ENCODE measurements around the gene FGF14.

Gene FGF14

DNA sequence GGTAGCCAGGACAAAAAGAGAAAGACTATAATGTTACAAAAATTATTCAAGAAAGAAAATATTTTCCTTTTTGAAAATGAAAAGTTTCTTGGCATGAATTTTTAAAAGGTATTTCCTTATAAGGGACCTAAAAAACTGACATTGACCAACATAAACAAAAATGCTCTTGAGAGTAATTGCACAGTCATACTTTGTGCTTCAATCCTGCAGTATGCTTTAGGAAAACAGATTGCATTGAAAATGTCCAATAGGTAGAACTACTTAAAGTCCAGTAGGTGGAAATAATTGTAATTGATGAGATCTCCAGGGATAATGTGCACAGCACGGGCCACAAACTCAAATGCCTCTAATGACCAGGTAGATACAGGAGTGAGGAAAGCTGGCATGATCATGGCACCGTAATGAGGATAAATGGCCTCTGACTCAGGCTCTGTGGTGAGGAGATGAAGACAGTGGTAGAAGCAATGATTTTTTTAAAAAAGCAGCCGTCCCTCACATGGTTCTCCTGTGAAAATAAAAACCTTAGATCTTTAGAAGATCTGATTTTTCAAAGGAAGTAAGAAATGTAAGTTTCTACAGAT, 671.3 kb downstream of the FGF14 start:
- Histone ChIP-seq H3K27ac (ENCODE audit: low read depth, low read length) (no peak overlapping the region), H3K9me3 (ENCODE audit: control insufficient read depth, insufficient read depth, low read length) (no peaks in the 10 kb centered on the region), H3K4me3 (ENCODE audit: low read depth, low read length) (no peak overlapping the region), H3K27me3 (ENCODE audit: control insufficient read depth, insufficient read depth, low read length) (no peaks in the 10 kb centered on the region), H3K9ac (ENCODE audit: low read depth, low read length) (no peak overlapping the region), H3K4me1 (ENCODE audit: control insufficient read depth, insufficient read depth, low read length) (no peaks in the 10 kb centered on the region; the same call in 1 of the 2 replicates), H3K36me3 (ENCODE audit: control insufficient read depth, insufficient read depth, low read length) (no peaks in the 10 kb centered on the region)

DNA sequence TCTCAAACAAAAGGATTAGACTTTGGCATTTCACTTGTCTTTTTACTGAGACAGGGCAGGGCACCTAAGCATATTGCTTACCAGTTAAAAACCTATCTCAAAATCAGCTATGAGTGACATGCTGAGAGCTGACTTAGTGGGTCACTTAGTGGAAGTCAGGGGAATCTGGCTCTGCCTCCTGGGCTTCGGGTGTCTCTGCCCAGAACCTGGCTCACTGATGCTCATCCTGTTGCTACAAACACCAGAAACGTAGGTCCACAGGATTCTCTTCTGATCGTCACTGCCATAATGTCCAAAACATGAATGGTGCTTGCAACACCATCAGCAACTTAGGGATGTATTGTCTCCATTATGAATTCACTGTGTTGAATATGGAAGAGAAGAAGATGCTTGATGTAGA, 673.2 kb downstream of the FGF14 start:
- Histone ChIP-seq H3K27ac (ENCODE audit: low read depth, low read length) (no peak overlapping the region), H3K9me3 (ENCODE audit: control insufficient read depth, insufficient read depth, low read length) (no peaks in the 10 kb centered on the region), H3K4me1 (ENCODE audit: control insufficient read depth, insufficient read depth, low read length) (no peaks in the 10 kb centered on the region; the same call in 1 of the 2 replicates), H3K4me3 (ENCODE audit: low read depth, low read length) (no peak overlapping the region), H3K27me3 (ENCODE audit: control insufficient read depth, insufficient read depth, low read length) (no peaks in the 10 kb centered on the region), H3K9ac (ENCODE audit: low read depth, low read length) (no peak overlapping the region), H3K36me3 (ENCODE audit: control insufficient read depth, insufficient read depth, low read length) (no peaks in the 10 kb centered on the region)

DNA sequence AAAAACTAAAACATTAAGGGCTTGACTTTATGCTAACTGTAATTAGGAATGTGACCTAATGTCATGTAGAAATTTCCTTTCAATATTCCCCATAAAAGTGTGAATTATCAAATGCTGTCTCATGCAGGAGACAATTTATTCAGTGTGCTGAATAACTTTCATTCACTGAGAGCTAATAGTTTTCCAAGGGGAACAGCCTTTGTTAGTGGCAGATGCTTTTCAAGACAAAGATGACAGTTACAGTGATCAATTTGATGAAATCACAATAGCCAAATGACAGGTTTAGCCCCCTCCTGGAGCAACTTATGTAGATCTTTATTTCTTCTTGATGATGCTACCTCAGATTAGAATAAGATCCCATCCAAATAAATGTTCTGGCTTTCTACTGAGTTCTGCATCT, 673.8 kb downstream of the FGF14 start:
- no peaks in the 10 kb centered on the region for H3K36me3 ChIP-seq (ENCODE audit: control insufficient read depth, insufficient read depth, low read length)
- no peak overlapping the region for H3K4me3 ChIP-seq (ENCODE audit: low read depth, low read length)
- no peaks in the 10 kb centered on the region for H3K9me3 ChIP-seq (ENCODE audit: control insufficient read depth, insufficient read depth, low read length)
- no peaks in the 10 kb centered on the region for H3K27me3 ChIP-seq (ENCODE audit: control insufficient read depth, insufficient read depth, low read length)
- no peaks in the 10 kb centered on the region; the same call in 1 of the 2 replicates for H3K4me1 ChIP-seq (ENCODE audit: control insufficient read depth, insufficient read depth, low read length)
- no peak overlapping the region for H3K9ac ChIP-seq (ENCODE audit: low read depth, low read length)
- no peak overlapping the region for H3K27ac ChIP-seq (ENCODE audit: low read depth, low read length)

DNA sequence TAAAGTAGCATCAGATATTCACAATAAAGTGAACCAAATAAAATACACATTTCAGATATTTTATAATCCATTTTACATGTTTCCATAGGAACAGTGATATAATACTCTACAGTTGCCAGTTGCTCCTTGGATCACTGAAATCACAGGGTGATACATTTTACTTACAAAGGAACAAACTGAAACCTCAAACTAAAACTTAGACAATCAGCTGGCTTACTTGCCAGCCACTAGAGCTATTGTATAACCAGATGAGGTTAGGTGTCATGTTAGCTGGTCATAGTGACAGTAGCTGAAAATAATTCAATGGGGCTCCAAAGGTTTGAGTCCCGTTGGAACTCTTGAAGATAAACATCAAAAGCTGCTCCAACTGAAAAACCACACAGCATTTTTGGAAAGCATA, 674.7 kb downstream of the FGF14 start:
- Histone ChIP-seq H3K9me3 (ENCODE audit: control insufficient read depth, insufficient read depth, low read length) (no peaks in the 10 kb centered on the region), H3K36me3 (ENCODE audit: control insufficient read depth, insufficient read depth, low read length) (no peaks in the 10 kb centered on the region), H3K4me3 (ENCODE audit: low read depth, low read length) (no peak overlapping the region), H3K9ac (ENCODE audit: low read depth, low read length) (no peak overlapping the region), H3K27ac (ENCODE audit: low read depth, low read length) (no peak overlapping the region), H3K4me1 (ENCODE audit: control insufficient read depth, insufficient read depth, low read length) (no peaks in the 10 kb centered on the region; the same call in 1 of the 2 replicates), H3K27me3 (ENCODE audit: control insufficient read depth, insufficient read depth, low read length) (no peaks in the 10 kb centered on the region)

DNA sequence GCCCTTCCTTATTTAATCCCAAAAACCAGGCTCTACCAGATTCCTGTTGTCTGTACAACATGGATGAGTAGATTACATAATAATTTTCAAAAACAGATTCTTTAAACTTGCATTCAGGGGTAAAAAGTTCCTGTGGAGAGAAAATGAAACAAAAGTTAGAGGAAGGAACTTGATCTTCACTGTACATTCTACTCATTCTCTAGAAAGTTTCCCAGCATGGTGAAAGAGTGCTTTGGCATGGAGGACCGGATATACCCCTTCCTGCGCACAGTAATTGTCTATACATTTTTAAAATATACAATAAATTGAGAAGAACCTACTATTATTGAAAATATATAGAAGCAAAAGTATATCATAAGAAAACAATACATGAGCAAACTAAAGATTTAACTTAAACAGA, 675.2 kb downstream of the FGF14 start:
- Histone ChIP-seq H3K27ac (ENCODE audit: low read depth, low read length) (no peak overlapping the region), H3K9ac (ENCODE audit: low read depth, low read length) (no peak overlapping the region), H3K36me3 (ENCODE audit: control insufficient read depth, insufficient read depth, low read length) (no peaks in the 10 kb centered on the region), H3K4me1 (ENCODE audit: control insufficient read depth, insufficient read depth, low read length) (no peaks in the 10 kb centered on the region; the same call in 1 of the 2 replicates), H3K4me3 (ENCODE audit: low read depth, low read length) (no peak overlapping the region), H3K9me3 (ENCODE audit: control insufficient read depth, insufficient read depth, low read length) (no peaks in the 10 kb centered on the region), H3K27me3 (ENCODE audit: control insufficient read depth, insufficient read depth, low read length) (no peaks in the 10 kb centered on the region)

DNA sequence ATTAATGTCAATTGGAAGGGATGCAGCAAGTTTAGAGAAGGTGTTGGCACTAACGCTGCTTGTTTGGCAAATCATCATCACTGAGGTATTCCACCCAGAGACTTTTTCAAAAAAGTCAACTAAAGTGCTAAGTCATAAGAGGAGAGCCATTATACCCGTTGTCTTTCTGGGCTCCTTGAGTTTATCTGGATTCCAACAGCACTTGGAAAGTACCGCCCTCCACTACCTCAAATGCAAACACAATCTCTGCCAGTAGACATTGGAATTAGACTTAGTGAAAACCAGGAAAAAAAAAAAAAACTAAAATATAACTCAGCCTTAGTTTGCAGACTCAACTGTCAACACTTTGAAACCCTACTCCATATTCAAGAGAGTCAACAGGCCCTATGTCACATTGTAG, 683.4 kb downstream of the FGF14 start:
- no peaks in the 10 kb centered on the region for H3K27me3 ChIP-seq (ENCODE audit: control insufficient read depth, insufficient read depth, low read length)
- H3K36me3 ChIP-seq (ENCODE audit: control insufficient read depth, insufficient read depth, low read length): no peaks in the 10 kb centered on the region
- H3K9me3 ChIP-seq (ENCODE audit: control insufficient read depth, insufficient read depth, low read length): no peaks in the 10 kb centered on the region

DNA sequence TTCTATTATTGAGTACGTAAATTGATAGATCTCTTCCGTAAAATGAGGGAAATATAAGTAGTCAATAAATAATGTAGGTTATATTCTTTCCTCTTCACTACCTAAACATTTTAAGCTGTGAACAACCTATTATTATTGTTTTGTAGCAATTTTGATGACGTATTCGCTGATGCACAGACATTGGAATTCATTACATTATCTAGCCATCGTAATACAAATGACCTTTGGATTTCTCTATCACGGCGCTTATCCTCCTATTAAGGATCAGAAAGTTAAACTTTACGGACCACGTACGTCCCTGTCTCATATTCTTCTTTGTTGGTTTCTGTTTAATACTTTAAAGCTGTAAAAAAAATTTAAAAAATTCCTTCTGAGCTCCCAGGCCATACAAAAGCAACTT, 684.5 kb downstream of the FGF14 start:
- H3K9ac ChIP-seq (ENCODE audit: low read depth, low read length): no peak overlapping the region
- H3K27ac ChIP-seq (ENCODE audit: low read depth, low read length): no peak overlapping the region
- no peaks in the 10 kb centered on the region for H3K4me1 ChIP-seq (ENCODE audit: control insufficient read depth, insufficient read depth, low read length)
- H3K36me3 ChIP-seq (ENCODE audit: control insufficient read depth, insufficient read depth, low read length): no peaks in the 10 kb centered on the region
- H3K4me3 ChIP-seq (ENCODE audit: low read depth, low read length): no peak overlapping the region
- no peaks in the 10 kb centered on the region for H3K9me3 ChIP-seq (ENCODE audit: control insufficient read depth, insufficient read depth, low read length)
- no peaks in the 10 kb centered on the region for H3K27me3 ChIP-seq (ENCODE audit: control insufficient read depth, insufficient read depth, low read length)

More for the DNA sequence above, 683.4 kb downstream of the FGF14 start:
- no peak overlapping the region for H3K27ac ChIP-seq (ENCODE audit: low read depth, low read length)
- H3K4me1 ChIP-seq (ENCODE audit: control insufficient read depth, insufficient read depth, low read length): no peaks in the 10 kb centered on the region
- no peak overlapping the region for H3K9ac ChIP-seq (ENCODE audit: low read depth, low read length)
- H3K4me3 ChIP-seq (ENCODE audit: low read depth, low read length): no peak overlapping the region

DNA sequence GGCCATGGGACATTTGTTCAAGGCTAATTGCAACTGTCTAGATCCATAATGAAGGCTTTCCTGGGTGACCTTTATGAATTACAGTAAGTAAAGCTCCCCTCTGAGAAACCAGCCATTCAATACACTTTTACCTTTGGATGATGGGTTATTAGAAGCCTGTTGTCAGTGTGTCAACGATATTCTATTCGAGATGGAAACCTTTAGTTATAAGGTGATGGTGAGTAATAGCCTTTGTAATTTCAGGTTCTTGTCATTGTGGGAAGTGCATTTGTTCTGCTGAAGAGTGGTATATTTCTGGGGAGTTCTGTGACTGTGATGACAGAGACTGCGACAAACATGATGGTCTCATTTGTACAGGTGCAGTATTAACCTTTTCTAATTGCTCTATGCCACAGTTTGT, 687.7 kb downstream of the FGF14 start:
- Histone ChIP-seq H3K4me3 (ENCODE audit: low read depth, low read length) (no peak overlapping the region), H3K9me3 (ENCODE audit: control insufficient read depth, insufficient read depth, low read length) (no peaks in the 10 kb centered on the region), H3K36me3 (ENCODE audit: control insufficient read depth, insufficient read depth, low read length) (no peaks in the 10 kb centered on the region), H3K27ac (ENCODE audit: low read depth, low read length) (no peak overlapping the region), H3K9ac (ENCODE audit: low read depth, low read length) (no peak overlapping the region), H3K4me1 (ENCODE audit: control insufficient read depth, insufficient read depth, low read length) (no peaks in the 10 kb centered on the region), H3K27me3 (ENCODE audit: control insufficient read depth, insufficient read depth, low read length) (no peaks in the 10 kb centered on the region)

DNA sequence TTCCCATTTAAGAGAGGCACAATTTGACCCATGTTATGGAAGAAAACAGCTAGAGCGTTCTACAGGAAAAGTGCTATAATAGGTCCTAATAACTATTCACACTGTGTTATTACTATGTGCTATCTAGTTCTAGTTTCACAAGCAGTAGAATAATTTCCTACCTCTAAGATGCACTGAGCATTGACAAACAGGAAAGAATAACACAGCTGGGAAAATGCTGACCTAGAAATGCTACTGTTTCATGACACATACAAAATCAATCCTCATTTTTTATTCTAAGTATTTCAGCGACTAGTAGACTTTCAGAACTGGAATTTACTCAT, 689.9 kb downstream of the FGF14 start:
- H3K27ac ChIP-seq (ENCODE audit: low read depth, low read length): no peak overlapping the region
- H3K4me3 ChIP-seq (ENCODE audit: low read depth, low read length): no peak overlapping the region
- no peaks in the 10 kb centered on the region for H3K9me3 ChIP-seq (ENCODE audit: control insufficient read depth, insufficient read depth, low read length)
- no peak overlapping the region for H3K9ac ChIP-seq (ENCODE audit: low read depth, low read length)
- H3K36me3 ChIP-seq (ENCODE audit: control insufficient read depth, insufficient read depth, low read length): no peaks in the 10 kb centered on the region
- H3K27me3 ChIP-seq (ENCODE audit: control insufficient read depth, insufficient read depth, low read length): no peaks in the 10 kb centered on the region
- H3K4me1 ChIP-seq (ENCODE audit: control insufficient read depth, insufficient read depth, low read length): peaks cover 8% of the 10 kb centered on the region; the same call in 1 of the 2 replicates

DNA sequence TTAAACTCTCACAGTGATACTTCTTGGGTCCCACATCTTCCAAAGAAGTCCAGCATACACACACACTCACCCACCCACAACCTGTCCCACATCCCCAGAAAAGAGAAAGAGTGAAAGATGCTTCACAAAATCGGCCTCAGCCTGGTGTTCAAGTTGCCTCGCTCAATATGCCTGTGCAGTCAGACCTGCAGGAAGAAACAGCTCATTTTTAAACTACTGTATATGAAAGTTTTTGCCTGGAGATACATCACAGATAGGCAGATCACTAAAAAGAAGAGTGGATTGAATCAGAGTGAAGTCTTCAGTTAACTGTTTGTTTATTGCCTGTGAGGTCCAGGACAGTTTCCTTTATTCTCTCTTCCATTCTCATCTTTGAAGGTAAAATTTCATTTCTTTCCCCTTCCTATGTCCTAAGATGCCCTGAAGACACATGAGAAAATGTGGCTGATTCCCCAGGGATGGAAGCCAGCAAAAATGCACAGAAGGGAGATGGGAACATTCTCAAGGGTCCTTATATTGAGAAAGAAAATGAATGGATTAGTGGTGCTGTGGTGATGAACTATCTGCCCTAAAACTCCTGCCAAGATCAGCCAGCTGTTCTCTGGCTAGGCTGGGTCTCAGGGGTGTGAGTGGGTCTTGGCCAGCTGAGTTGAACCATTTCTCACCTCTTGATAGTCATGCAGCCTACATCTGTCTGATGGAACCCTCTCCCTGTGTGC, 690.4 kb downstream of the FGF14 start:
- peaks cover 8% of the 10 kb centered on the region; the same call in 1 of the 2 replicates for H3K4me1 ChIP-seq (ENCODE audit: control insufficient read depth, insufficient read depth, low read length)

DNA sequence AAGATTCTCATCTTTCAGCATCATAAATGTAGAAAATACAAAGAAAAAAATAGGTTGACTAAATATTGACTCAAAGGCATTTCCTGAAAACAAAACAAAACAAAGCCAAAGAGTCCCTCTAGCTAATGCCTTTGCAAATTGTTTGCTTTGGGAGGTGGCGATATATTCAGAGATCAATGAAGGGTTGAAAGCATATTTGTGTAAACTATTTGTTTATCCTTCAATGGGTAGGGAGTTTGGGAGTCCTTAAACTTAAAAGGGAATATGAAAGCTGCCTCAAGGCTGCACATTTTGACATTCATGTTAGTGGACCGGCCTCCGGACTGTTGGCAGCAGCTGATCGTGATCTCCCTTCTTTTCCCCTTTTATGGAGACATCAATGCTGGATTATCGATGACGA, 691.9 kb downstream of the FGF14 start:
- no peak overlapping the region for H3K27ac ChIP-seq (ENCODE audit: low read depth, low read length)
- H3K4me3 ChIP-seq (ENCODE audit: low read depth, low read length): no peak overlapping the region
- H3K9me3 ChIP-seq (ENCODE audit: control insufficient read depth, insufficient read depth, low read length): no peaks in the 10 kb centered on the region

More for the DNA sequence above, 690.4 kb downstream of the FGF14 start:
- H3K27me3 ChIP-seq (ENCODE audit: control insufficient read depth, insufficient read depth, low read length): no peaks in the 10 kb centered on the region
- no peak overlapping the region for H3K4me3 ChIP-seq (ENCODE audit: low read depth, low read length)
- H3K9ac ChIP-seq (ENCODE audit: low read depth, low read length): no peak overlapping the region
- H3K9me3 ChIP-seq (ENCODE audit: control insufficient read depth, insufficient read depth, low read length): no peaks in the 10 kb centered on the region
- H3K27ac ChIP-seq (ENCODE audit: low read depth, low read length): no peak overlapping the region
- no peaks in the 10 kb centered on the region for H3K36me3 ChIP-seq (ENCODE audit: control insufficient read depth, insufficient read depth, low read length)

More for the DNA sequence above, 691.9 kb downstream of the FGF14 start:
- H3K27me3 ChIP-seq (ENCODE audit: control insufficient read depth, insufficient read depth, low read length): no peaks in the 10 kb centered on the region
- H3K4me1 ChIP-seq (ENCODE audit: control insufficient read depth, insufficient read depth, low read length): peaks cover 8% of the 10 kb centered on the region; the same call in 1 of the 2 replicates
- H3K36me3 ChIP-seq (ENCODE audit: control insufficient read depth, insufficient read depth, low read length): no peaks in the 10 kb centered on the region
- H3K9ac ChIP-seq (ENCODE audit: low read depth, low read length): no peak overlapping the region
